ENCODE results near the gene KCNC1.

DNA sequence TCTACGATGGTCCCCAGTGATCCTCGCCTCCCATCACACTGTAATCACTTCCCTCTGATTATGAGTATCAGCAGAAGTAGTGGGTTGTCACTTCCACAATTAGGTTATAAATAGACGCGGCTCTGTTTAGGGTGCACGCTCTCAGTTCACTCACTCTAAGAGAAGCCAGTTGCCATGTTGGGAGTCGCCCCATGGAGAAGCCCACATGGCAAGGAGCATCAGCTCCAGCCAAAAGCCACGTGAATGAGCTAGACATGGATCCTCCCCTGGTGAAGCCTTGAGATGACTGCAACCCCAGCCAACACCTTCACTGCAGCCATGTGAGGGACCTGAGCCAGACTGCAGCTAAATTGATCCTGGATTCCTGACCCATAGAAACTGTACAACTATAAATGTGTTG, 41.6 kb upstream of the KCNC1 start:
- TF ChIP-seq, protein P1, sequence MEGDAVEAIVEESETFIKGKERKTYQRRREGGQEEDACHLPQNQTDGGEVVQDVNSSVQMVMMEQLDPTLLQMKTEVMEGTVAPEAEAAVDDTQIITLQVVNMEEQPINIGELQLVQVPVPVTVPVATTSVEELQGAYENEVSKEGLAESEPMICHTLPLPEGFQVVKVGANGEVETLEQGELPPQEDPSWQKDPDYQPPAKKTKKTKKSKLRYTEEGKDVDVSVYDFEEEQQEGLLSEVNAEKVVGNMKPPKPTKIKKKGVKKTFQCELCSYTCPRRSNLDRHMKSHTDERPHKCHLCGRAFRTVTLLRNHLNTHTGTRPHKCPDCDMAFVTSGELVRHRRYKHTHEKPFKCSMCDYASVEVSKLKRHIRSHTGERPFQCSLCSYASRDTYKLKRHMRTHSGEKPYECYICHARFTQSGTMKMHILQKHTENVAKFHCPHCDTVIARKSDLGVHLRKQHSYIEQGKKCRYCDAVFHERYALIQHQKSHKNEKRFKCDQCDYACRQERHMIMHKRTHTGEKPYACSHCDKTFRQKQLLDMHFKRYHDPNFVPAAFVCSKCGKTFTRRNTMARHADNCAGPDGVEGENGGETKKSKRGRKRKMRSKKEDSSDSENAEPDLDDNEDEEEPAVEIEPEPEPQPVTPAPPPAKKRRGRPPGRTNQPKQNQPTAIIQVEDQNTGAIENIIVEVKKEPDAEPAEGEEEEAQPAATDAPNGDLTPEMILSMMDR (conservative IDR thresholded peaks at IDR 0.05; ENCODE audit: low read depth in 2 of 2) = no peak
- no peak for TF ChIP-seq EZH2 (IDR thresholded peaks at IDR 0.05; ENCODE audit: low read depth, unreplicated experiment)
- no peak for TF ChIP-seq JUNB (IDR thresholded peaks at IDR 0.05; ENCODE audit: unreplicated experiment)
- TF ChIP-seq ZNF114 (CRISPR knock-in tag; IDR thresholded peaks at IDR 0.05) = no peak
- TF ChIP-seq CREB1 (CRISPR knock-in tag; IDR thresholded peaks at IDR 0.05; ENCODE audit: low read depth) = no peak
- TF ChIP-seq, protein P2, sequence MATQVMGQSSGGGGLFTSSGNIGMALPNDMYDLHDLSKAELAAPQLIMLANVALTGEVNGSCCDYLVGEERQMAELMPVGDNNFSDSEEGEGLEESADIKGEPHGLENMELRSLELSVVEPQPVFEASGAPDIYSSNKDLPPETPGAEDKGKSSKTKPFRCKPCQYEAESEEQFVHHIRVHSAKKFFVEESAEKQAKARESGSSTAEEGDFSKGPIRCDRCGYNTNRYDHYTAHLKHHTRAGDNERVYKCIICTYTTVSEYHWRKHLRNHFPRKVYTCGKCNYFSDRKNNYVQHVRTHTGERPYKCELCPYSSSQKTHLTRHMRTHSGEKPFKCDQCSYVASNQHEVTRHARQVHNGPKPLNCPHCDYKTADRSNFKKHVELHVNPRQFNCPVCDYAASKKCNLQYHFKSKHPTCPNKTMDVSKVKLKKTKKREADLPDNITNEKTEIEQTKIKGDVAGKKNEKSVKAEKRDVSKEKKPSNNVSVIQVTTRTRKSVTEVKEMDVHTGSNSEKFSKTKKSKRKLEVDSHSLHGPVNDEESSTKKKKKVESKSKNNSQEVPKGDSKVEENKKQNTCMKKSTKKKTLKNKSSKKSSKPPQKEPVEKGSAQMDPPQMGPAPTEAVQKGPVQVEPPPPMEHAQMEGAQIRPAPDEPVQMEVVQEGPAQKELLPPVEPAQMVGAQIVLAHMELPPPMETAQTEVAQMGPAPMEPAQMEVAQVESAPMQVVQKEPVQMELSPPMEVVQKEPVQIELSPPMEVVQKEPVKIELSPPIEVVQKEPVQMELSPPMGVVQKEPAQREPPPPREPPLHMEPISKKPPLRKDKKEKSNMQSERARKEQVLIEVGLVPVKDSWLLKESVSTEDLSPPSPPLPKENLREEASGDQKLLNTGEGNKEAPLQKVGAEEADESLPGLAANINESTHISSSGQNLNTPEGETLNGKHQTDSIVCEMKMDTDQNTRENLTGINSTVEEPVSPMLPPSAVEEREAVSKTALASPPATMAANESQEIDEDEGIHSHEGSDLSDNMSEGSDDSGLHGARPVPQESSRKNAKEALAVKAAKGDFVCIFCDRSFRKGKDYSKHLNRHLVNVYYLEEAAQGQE (IDR thresholded peaks at IDR 0.05; ENCODE audit: unreplicated experiment) = no peak
- no peak for TF ChIP-seq POLR2AphosphoS5 (IDR thresholded peaks at IDR 0.05; ENCODE audit: low read depth)
- TF ChIP-seq EZH2phosphoT487 (IDR thresholded peaks at IDR 0.05; ENCODE audit: unreplicated experiment) = no peak
- TF ChIP-seq NANOG (IDR thresholded peaks at IDR 0.05; ENCODE audit: borderline replicate concordance) = no peak

All from GM23338 (cell line).